Measurements from ENCODE around the gene AKT2. TPM values are rescaled to one million over a fixed set of nuclear protein-coding genes. Genes with fewer than 3 reads are reported as not detected.

Gene AKT2
- total RNA-seq, 1 experiment from 2014 or later: 141 TPM

DNA sequence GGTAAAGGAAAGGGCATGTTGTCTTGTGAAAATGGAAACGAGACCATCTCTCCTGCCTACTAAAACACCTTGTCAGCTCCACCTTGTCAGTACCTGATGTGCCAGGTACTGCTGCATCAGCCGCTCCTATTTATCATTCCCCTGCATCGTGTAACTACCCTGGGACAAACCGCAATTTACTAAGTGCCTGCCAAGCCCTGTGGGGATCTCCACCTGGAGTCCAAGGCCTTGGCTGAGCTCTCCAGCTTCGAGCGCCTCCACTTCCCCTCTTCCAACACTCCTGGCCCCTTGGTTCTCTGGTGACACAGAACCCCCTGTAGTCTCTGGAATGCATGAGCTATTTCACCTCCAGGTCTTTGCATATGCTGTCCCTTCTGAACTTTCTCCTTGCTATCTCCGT is 32.8 kb downstream of the AKT2 start:
- RAD21 ChIA-PET (ENCODE audit: low non-redundant PET in 1 of 2, low total read pairs in 2 of 2, uncharacterized antibody in 2 of 2, unreplicated experiment in 2 of 2): no interaction called here
- Histone ChIP-seq H3K4me3 (replicated peaks in 1 of 2; ENCODE audit: low read depth in 1 of 2, low read length in 2 of 2) (no peak overlapping the region), H3K36me3 (ENCODE audit: control insufficient read depth in 1 of 2, insufficient read depth in 2 of 2, low read length in 2 of 2) (peaks cover 14 to 24% of the 10 kb centered on the region in 2 experiments; a peak in 3 of 4 replicates), H3K9ac (ENCODE audit: low read length) (no peak overlapping the region), H3K79me2 (ENCODE audit: insufficient read depth, low read length) (peaks cover 4% of the 10 kb centered on the region; the same call in 1 of the 2 replicates), H3K27ac (ENCODE audit: low read depth, low read length) (no peak overlapping the region), H3K9me2 (ENCODE audit: insufficient read depth) (no peaks in the 10 kb centered on the region), H3K27me3 (ENCODE audit: insufficient read depth, low read length) (no peaks in the 10 kb centered on the region), H2AFZ (ENCODE audit: low read depth, low read length, poor library complexity, severe bottlenecking) (no peak overlapping the region), H3K4me1 (ENCODE audit: control insufficient read depth in 1 of 2, insufficient read depth in 2 of 2, low read length in 2 of 2) (peaks cover 9 to 10% of the 10 kb centered on the region in 2 experiments; a peak in 2 of 4 replicates), H4K20me1 (ENCODE audit: insufficient read depth) (no peaks in the 10 kb centered on the region), H3K4me2 (ENCODE audit: low read length) (no peak overlapping the region), H3K9me3 (ENCODE audit: control insufficient read depth in 1 of 2, insufficient read depth in 1 of 2, low read depth in 1 of 2, low read length in 2 of 2) (no peaks in the 10 kb centered on the region)
- ATAC-seq (no peak), DNase-seq (ENCODE audit: low read depth, low spot score) (no peak)
- intact Hi-C loops (cut with micrococcal nuclease): no loop called here
- CTCF ChIA-PET: no interaction called here
- TF ChIP-seq, protein P1, sequence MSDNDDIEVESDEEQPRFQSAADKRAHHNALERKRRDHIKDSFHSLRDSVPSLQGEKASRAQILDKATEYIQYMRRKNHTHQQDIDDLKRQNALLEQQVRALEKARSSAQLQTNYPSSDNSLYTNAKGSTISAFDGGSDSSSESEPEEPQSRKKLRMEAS (IDR thresholded peaks at IDR 0.05): no peak
- TF ChIP-seq ELF1 (IDR thresholded peaks at IDR 0.05; ENCODE audit: borderline replicate concordance, low read depth) (no peak), ZNF274 (IDR thresholded peaks at IDR 0.05; ENCODE audit: low read depth, low read length) (no peak), CBX3 (IDR thresholded peaks at IDR 0.05; ENCODE audit: low read depth) (no peak), FOSL1 (IDR thresholded peaks at IDR 0.05; ENCODE audit: low read depth) (no peak), SIN3A (IDR thresholded peaks at IDR 0.05; ENCODE audit: low read depth) (no peak), SRF (IDR thresholded peaks at IDR 0.05; ENCODE audit: low read depth) (no peak), EZH2 (IDR thresholded peaks at IDR 0.05) (no peak), YY1 (IDR thresholded peaks at IDR 0.05; ENCODE audit: extremely low read depth, insufficient replicate concordance, low read depth, low read length) (no peak), EZH2phosphoT487 (IDR thresholded peaks at IDR 0.05; ENCODE audit: borderline replicate concordance) (no peak), CEBPB (IDR thresholded peaks at IDR 0.05; ENCODE audit: low read depth) (no peak), POLR2AphosphoS5 (IDR thresholded peaks at IDR 0.05; ENCODE audit: low read depth, low read length) (no peak), POLR2A (IDR thresholded peaks at IDR 0.05; ENCODE audit: borderline replicate concordance, extremely low read depth, insufficient read depth, insufficient read length) (no peak), JUND (IDR thresholded peaks at IDR 0.05) (no peak), TCF7L2 (IDR thresholded peaks at IDR 0.05; ENCODE audit: borderline replicate concordance, extremely low read depth, insufficient read depth, insufficient read length) (no peak)
- TF ChIP-seq, protein P2, sequence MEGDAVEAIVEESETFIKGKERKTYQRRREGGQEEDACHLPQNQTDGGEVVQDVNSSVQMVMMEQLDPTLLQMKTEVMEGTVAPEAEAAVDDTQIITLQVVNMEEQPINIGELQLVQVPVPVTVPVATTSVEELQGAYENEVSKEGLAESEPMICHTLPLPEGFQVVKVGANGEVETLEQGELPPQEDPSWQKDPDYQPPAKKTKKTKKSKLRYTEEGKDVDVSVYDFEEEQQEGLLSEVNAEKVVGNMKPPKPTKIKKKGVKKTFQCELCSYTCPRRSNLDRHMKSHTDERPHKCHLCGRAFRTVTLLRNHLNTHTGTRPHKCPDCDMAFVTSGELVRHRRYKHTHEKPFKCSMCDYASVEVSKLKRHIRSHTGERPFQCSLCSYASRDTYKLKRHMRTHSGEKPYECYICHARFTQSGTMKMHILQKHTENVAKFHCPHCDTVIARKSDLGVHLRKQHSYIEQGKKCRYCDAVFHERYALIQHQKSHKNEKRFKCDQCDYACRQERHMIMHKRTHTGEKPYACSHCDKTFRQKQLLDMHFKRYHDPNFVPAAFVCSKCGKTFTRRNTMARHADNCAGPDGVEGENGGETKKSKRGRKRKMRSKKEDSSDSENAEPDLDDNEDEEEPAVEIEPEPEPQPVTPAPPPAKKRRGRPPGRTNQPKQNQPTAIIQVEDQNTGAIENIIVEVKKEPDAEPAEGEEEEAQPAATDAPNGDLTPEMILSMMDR (IDR thresholded peaks at IDR 0.05 in 2 of 3, conservative IDR thresholded peaks at IDR 0.05 in 1 of 3; ENCODE audit: borderline replicate concordance in 1 of 3, insufficient read depth in 1 of 3, low read depth in 2 of 3, low read length in 2 of 3): no peak
- TF ChIP-seq, protein P3, sequence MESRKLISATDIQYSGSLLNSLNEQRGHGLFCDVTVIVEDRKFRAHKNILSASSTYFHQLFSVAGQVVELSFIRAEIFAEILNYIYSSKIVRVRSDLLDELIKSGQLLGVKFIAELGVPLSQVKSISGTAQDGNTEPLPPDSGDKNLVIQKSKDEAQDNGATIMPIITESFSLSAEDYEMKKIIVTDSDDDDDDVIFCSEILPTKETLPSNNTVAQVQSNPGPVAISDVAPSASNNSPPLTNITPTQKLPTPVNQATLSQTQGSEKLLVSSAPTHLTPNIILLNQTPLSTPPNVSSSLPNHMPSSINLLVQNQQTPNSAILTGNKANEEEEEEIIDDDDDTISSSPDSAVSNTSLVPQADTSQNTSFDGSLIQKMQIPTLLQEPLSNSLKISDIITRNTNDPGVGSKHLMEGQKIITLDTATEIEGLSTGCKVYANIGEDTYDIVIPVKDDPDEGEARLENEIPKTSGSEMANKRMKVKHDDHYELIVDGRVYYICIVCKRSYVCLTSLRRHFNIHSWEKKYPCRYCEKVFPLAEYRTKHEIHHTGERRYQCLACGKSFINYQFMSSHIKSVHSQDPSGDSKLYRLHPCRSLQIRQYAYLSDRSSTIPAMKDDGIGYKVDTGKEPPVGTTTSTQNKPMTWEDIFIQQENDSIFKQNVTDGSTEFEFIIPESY (IDR thresholded peaks at IDR 0.05; ENCODE audit: extremely low read depth, insufficient replicate concordance, low read length): no peak
- TF ChIP-seq, protein P4, sequence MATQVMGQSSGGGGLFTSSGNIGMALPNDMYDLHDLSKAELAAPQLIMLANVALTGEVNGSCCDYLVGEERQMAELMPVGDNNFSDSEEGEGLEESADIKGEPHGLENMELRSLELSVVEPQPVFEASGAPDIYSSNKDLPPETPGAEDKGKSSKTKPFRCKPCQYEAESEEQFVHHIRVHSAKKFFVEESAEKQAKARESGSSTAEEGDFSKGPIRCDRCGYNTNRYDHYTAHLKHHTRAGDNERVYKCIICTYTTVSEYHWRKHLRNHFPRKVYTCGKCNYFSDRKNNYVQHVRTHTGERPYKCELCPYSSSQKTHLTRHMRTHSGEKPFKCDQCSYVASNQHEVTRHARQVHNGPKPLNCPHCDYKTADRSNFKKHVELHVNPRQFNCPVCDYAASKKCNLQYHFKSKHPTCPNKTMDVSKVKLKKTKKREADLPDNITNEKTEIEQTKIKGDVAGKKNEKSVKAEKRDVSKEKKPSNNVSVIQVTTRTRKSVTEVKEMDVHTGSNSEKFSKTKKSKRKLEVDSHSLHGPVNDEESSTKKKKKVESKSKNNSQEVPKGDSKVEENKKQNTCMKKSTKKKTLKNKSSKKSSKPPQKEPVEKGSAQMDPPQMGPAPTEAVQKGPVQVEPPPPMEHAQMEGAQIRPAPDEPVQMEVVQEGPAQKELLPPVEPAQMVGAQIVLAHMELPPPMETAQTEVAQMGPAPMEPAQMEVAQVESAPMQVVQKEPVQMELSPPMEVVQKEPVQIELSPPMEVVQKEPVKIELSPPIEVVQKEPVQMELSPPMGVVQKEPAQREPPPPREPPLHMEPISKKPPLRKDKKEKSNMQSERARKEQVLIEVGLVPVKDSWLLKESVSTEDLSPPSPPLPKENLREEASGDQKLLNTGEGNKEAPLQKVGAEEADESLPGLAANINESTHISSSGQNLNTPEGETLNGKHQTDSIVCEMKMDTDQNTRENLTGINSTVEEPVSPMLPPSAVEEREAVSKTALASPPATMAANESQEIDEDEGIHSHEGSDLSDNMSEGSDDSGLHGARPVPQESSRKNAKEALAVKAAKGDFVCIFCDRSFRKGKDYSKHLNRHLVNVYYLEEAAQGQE (IDR thresholded peaks at IDR 0.05; ENCODE audit: low read depth): no peak
- BruUV-seq (replicated peaks): no TSS peak
- POLR2A ChIA-PET: no interaction called here
